HG03159 (cell line): ENCODE measurements around the gene GAS2L1.
A peak's percentile ranks its signal among the peaks of the same experiment; 100 is the strongest.

ENCODE experiments used
- ATAC-seq: cut with Tn5 transposase; IDR thresholded peaks from one replicate; pipeline ENCODE4 v1.9.1; 2021; ENCODE audit warnings: mild to moderate bottlenecking, moderate library complexity; ENCODE audit not compliant: unreplicated experiment

GAS2L1 gene

DNA sequence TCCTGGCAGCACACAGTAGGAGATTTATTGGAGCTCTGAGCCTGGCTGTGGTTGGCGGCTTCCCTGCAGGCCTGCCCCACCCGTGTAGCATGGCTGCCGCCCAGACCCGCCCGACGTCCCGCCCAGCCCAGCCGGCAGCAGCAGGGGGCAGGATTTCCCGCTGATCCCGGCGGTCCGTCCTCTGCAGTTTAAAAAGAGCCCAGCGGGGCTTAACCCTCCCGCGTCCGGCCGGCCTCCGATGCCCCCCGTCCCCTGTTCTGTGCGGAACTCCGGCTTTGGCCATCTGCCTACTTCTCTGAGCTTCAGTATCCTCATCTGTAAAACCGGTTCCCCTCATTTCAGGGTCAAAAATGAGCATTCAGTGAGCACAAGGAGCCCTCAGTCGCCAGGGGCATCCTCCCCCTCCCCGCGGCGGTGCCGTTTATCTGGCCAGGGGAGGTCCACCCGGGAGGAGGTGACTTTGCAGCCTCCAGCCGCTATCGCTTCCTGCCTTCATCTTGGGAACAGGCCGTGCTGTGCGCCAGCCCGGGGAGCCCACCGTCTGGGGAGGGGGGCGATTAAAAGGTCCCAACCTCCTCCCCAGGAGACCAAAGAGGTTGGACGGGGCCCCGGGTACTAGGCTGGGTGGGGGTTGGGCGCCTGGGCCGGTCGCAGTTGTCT, at the start of gene GAS2L1:
Gene GAS2L1, plus strand, starts transcription at position 476 of the 660 bp plus-strand sequence. CDS start 1,456 bp downstream, outside the sequence.
- ATAC-seq, result no peak

- no peak for ATAC-seq
Observed at GRCh38 chr22:29257751-29258181, 48.7 kb upstream of the GAS2L1 start.

- no peak for ATAC-seq
Observed at GRCh38 chr22:29258407-29259252, 47.8 kb upstream of the GAS2L1 start.

GRCh38 chr22:29259253-29259899, 47.1 kb upstream of the GAS2L1 start:
- no peak for ATAC-seq

DNA sequence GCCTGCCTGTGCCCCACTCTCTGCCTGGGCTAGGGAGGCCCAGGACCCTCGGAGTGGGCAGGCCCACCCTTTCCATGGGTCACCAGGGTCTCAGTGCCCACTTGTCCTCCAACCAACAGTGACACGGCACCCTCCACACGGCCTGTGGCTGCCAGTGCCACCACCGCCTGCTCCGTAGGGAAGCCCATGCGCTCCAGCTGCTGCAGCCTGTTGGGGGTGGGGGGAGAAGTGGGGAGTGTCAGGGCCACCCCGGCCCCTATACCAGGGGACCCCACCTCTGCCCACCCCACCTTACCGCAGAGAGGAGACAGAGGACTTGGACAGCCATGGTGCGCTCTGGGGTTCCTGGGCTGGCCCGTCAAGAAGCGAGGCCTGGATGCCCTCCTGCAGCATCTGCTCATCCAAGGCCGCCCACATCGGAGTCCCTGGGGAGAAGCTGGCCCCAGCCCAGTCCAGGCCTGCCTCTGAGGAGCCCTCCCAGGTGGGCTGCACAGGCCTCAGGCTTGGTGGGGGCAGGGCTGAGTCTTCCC, 46.4 kb upstream of the GAS2L1 start:
- no peak for ATAC-seq

DNA sequence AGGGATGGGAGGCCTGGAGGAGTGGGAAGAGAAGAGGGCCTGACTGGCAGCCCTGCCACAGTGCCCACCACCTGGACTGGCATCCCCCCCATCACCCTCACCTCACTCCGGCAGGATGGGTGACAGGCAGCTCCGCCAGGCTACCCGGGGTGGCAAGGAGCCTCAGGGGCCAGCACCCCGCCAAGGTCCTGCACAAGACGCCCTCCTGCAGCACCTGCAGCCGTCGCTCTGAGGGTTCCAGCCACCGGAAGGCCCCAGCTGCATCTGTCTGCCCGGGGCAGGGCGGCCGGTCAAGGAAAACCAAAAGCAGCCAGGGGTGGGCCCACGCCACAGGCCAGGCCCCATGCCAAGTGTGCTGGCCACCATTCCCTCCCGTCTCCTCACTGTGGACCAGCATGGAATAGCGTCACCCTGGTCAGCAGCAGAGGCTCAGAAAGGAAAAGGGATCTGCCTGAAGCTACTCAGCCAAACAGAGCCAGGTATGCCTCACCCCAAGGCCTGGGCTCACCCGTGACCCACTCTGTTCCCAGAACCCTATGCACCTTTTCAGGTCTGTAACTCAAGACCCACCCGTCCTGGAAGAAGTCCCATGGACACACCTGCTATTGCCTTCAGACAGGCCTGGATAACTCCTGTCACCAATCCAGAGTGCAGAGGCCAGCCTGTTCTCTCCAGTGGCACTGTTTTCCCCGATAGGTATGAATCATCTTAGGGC, 45.7 kb upstream of the GAS2L1 start:
- ATAC-seq, result no peak

DNA sequence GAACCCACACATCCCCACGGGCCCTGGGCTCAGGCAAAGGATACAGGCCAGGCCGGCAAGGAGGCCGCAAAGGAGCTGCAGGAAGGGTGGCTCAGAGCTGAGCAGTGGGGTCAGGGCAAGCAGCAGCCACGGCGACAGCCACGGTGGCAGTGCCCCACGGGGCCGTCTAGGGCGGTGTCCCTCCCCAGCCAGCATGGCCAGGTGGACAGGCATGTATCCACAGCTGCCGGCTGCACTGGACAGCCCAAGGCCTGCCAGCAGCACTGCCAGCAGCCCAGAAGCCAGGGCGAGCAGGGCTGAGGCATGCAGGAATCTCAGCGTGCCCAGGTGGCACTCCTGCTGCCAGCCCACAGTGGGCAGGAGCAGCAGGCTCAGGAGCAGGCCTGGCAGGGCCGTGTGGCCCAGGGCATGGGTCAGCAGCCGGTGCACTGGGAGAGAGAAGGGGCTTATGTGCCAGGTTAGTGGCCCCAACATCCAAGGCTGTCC, 42.6 kb upstream of the GAS2L1 start:
- ATAC-seq, result no peak

DNA sequence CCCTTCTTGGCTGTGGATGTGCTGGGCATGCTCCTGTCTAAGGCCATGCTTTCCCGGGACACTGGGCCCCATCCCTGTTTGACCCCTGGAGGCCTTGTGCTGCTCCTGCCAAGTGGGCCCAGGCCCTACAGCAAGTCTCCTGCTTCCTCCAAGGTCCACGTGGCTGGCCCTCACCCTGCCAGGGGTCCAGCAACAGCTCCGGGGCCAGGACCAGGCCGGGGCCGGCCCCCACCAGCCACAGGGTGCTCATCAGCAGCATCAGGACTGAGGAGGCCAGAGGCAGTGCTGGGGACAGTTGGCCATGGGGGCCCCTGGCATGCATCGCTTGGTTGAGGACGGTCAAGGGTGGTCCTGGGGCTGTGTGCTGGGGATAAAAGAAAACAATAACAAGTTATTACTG, 41.1 kb upstream of the GAS2L1 start:
- no peak for ATAC-seq

DNA sequence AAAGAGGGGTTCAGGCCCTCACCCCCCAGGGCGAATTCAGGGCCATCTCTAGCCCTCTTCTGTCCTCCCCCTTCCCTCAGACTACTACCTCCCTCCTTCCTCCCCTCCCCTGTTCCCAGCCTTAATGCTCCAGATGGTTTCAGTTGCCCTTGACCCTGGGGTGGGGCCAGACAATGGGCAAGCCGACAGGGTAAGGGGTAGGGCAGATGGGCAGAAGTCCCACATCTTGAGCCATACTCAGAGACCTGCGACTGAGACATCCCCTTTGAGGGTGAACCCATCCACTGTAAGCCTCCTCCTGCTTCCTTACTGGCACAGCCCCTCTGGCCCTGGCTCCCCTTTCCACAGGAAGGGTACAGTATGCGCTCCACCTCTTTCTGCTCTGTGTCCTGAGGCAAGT, 40.5 kb upstream of the GAS2L1 start:
- no peak for ATAC-seq

- no peak for ATAC-seq
Observed at GRCh38 chr22:29266564-29267461, 39.6 kb upstream of the GAS2L1 start.

- no peak for ATAC-seq
Observed at GRCh38 chr22:29267462-29267857, 39.0 kb upstream of the GAS2L1 start.

DNA sequence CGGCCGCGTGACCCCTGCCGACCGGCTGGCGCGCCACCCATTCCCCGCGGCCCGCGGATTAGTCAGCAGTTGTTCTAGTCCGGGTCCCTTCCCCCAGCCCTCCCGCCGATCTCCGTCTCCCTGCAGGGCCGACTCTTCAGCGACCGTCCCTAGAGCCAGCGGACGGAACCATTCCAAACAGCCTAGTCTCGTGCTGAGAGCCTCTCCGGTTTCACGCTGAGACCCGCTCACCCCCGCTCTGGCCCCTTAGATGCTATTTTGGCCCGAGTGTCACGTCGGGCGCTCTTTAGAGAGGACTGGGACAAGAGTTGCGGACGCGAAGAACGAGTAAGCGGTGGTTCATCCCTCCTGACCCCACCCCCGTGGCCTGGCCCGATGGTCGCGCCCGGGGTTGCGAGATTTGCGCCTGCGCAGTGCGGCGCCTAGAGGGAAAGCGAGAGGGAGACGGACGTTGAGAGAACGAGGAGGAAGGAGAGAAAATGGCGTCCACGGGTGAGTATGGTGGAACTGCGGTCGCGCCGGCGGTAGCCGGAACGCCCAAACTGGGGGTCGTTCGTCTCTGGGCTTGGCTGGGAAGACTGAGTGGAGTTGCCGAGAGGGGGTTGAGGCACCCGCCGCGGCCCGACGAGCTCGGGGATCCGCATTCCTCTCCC, 38.5 kb upstream of the GAS2L1 start, which contains the start of the genes EWSR1 and RHBDD3:
Gene EWSR1, plus strand, starts transcription at position 411 of the 653 bp plus-strand sequence. Its CDS starts 69 bp downstream, at position 480.
Gene RHBDD3, minus strand, starts transcription at position 124 of the 653 bp plus-strand sequence. CDS start 2,355 bp downstream, outside the sequence.
- ATAC-seq, result peak; percentile 79

GRCh38 chr22:29268511-29269229, 37.8 kb upstream of the GAS2L1 start:
- peak; percentile 24 for ATAC-seq

GRCh38 chr22:29269230-29269604, 37.2 kb upstream of the GAS2L1 start:
- ATAC-seq, result no peak

GRCh38 chr22:29269731-29270474, 36.5 kb upstream of the GAS2L1 start:
- ATAC-seq, result no peak

- ATAC-seq, result no peak
Observed at GRCh38 chr22:29270475-29271271, 35.8 kb upstream of the GAS2L1 start.

DNA sequence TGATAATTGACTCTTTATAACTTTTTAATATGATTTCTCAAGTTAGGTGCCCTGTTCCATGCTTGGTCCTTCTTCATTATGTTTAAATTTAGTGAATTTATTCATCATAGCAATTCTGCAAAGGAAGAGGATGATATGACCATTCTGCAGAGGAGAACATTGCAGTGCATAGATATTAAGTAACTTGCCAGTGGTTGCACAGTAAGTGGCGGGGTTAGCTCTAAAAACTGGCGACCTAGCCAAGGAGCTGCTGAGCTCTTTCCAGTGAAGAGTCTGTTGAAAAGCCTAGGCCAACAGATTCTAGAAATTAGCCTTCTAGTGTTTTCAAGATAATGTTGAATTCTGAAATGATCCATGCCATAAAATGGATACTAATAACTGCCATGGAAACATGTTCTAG, 33.8 kb upstream of the GAS2L1 start:
- ATAC-seq, result no peak
